B cell (primary cell): ENCODE measurements around the gene AMMECR1. TPM values are rescaled to one million over a fixed set of nuclear protein-coding genes. Genes with fewer than 3 reads are reported as not detected.

Experiments used
- ATAC-seq: fragments of 200-7000 bp; cut with Tn5 transposase; one replicate; pipeline ENCODE4 v1.10.0; 2021; ENCODE audit warnings: low read depth, mild to moderate bottlenecking, moderate number of reproducible peaks, moderate library complexity
- CTCF ChIA-PET: fragments of 350-600 bp; sonication (Branson Sonifier 250); formaldehyde crosslinking; loops from one replicate; lab custom pipeline; 2021; ENCODE audit warnings: antibody characterized with exemption, inconsistent platforms; lab: Charles Lee
- POLR2A ChIA-PET: fragments of 350-600 bp; sonication (Branson Sonifier 250); formaldehyde crosslinking; loops from one replicate; lab custom pipeline; 2021; ENCODE audit warnings: antibody characterized with exemption; lab: Charles Lee
- DNase-seq: peaks from one replicate; pipeline ENCODE4 v3.0.0; 2013
- H2AFZ ChIP-seq: 2 replicates; pipeline ENCODE4 v1.6.1; 2012; ENCODE audit warnings: mild to moderate bottlenecking, low read depth, low read length; ENCODE audit not compliant: insufficient read depth, poor library complexity, severe bottlenecking
- H3K27ac ChIP-seq, 2 donors: 1 replicate in 1 of 2; 2 replicates in 1 of 2; pipeline ENCODE4 v1.5.1; 2012 to 2013; ENCODE audit warnings: low read length in 2 of 2, mild to moderate bottlenecking in 2 of 2, moderate library complexity in 1 of 2
- H3K27me3 ChIP-seq, 4 experiments: fragments of 200-600 bp in 1 of 4; sonication (generic) in 1 of 4; replicated peaks in 1 of 4; 1 replicate in 2 of 4; 2 replicates in 2 of 4; pipeline versions ENCODE4 v1.6.1 to v1.7.0; 2013 to 2016; ENCODE audit warnings: low read length in 3 of 4, mild to moderate bottlenecking in 2 of 4, mixed read lengths in 1 of 4, moderate library complexity in 1 of 4; ENCODE audit not compliant: insufficient read depth in 4 of 4, control insufficient read depth in 3 of 4; ENCODE audit errors: control extremely low read depth in 1 of 4
- H3K36me3 ChIP-seq, 2 experiments: replicated peaks in 1 of 2; 1 replicate in 1 of 2; 2 replicates in 1 of 2; pipeline versions ENCODE4 v1.6.1 to v1.7.1; 2013; ENCODE audit warnings: low read length in 1 of 2; ENCODE audit not compliant: insufficient read depth in 2 of 2, control insufficient read depth in 1 of 2; ENCODE audit errors: control extremely low read depth in 1 of 2, extremely low read depth in 1 of 2
- H3K4me1 ChIP-seq, 2 donors: fragments of 200-600 bp in 1 of 2; sonication (generic) in 1 of 2; 1 replicate in 1 of 2; 2 replicates in 1 of 2; pipeline versions ENCODE4 v1.5.1 to v1.6.1; 2013 to 2017; ENCODE audit warnings: low read length in 2 of 2; ENCODE audit not compliant: control insufficient read depth in 2 of 2, insufficient read depth in 2 of 2
- H3K4me2 ChIP-seq: replicated peaks from 2 replicates; pipeline ENCODE3; 2012; ENCODE audit warnings: mild to moderate bottlenecking, low read depth, low read length; ENCODE audit not compliant: poor library complexity, severe bottlenecking
- H3K4me3 ChIP-seq, 5 experiments: fragments of 200-600 bp in 1 of 5; sonication (generic) in 1 of 5; 1 replicate in 3 of 5; 2 replicates in 2 of 5; pipeline versions ENCODE4 v1.5.1 to v1.7.0; 2011 to 2016; ENCODE audit warnings: low read length in 4 of 5, mild to moderate bottlenecking in 4 of 5, low read depth in 2 of 5, control low read depth in 1 of 5, moderate library complexity in 1 of 5; ENCODE audit not compliant: insufficient read depth in 1 of 5; ENCODE audit errors: control extremely low read depth in 1 of 5, extremely low read depth in 1 of 5
- H3K79me2 ChIP-seq: fragments of 200-600 bp; sonication (generic); one replicate; pipeline ENCODE4 v1.6.0; 2016; ENCODE audit warnings: low read length; ENCODE audit not compliant: control insufficient read depth, insufficient read depth
- H3K9ac ChIP-seq: fragments of 200-600 bp; sonication (generic); 2 replicates; pipeline ENCODE4 v1.6.1; 2017; ENCODE audit warnings: mild to moderate bottlenecking, low read length, moderate library complexity
- H3K9me3 ChIP-seq, 3 donors: one replicate each; pipeline versions ENCODE4 v1.6.1 to v1.7.1; 2013; ENCODE audit warnings: low read length in 2 of 3; ENCODE audit not compliant: control insufficient read depth in 2 of 3, insufficient read depth in 1 of 3; ENCODE audit errors: control extremely low read depth in 1 of 3
- H4K20me1 ChIP-seq: 2 replicates; pipeline ENCODE4 v1.6.0; 2012; ENCODE audit warnings: mild to moderate bottlenecking, low read length; ENCODE audit not compliant: insufficient read depth, control insufficient read depth, poor library complexity, severe bottlenecking
- H3K27ac Mint-ChIP-seq: one replicate; pipeline ENCODE4 v1.8.0; 2021; ENCODE audit warnings: mixed read lengths
- H3K27me3 Mint-ChIP-seq: one replicate; pipeline ENCODE4 v1.8.0; 2021; ENCODE audit warnings: mixed read lengths
- H3K4me1 Mint-ChIP-seq: one replicate; pipeline ENCODE4 v1.8.0; 2021; ENCODE audit warnings: mixed read lengths
- H3K4me3 Mint-ChIP-seq: one replicate; pipeline ENCODE4 v1.8.0; 2021; ENCODE audit warnings: mixed read lengths
- H3K9me3 Mint-ChIP-seq: one replicate; pipeline ENCODE4 v1.8.0; 2022; ENCODE audit warnings: mixed read lengths; ENCODE audit not compliant: insufficient read depth
- EZH2 ChIP-seq: IDR thresholded peaks from 2 replicates; pipeline ENCODE4 v1.6.1; 2012; ENCODE audit warnings: borderline replicate concordance, low read depth, mild to moderate bottlenecking, moderate library complexity, low read length; ENCODE audit not compliant: insufficient read depth, poor library complexity, severe bottlenecking
- WGBS: methylation state at CpG from one replicate; pipeline ENCODE4 v1.1.5; 2013; ENCODE audit warnings: missing lambda C conversion rate; ENCODE audit not compliant: insufficient coverage; 5-methylcytosine and 5-hydroxymethylcytosine counted together
- intact Hi-C: fragments of 100-400 bp; cut with micrococcal nuclease; formaldehyde crosslinking; loops from one replicate; pipeline ENCODE4 v1.10.0; 2022
- polyA plus RNA-seq: library from polyadenylated mRNA; depleted of rRNA; stranded (reverse); fragments of >200 nt; gene quantifications from 2 replicates; pipeline ENCODE4 v1.2.3, GENCODE V29; 2012
- total RNA-seq, 2 donors: library from RNA; stranded (reverse); fragments of 120-200 nt in 1 of 2; gene quantifications; 1 replicate in 1 of 2; 2 replicates in 1 of 2; pipeline versions ENCODE4 v1.2.3 to v1.2.4, GENCODE V29; 2013 to 2022
- TF ChIP-seq, protein P1 (sequence below): fragments of 200-600 bp; IDR thresholded peaks from one replicate; pipeline ENCODE4 v1.8.0; 2022; ENCODE audit warnings: antibody characterized with exemption, mild to moderate bottlenecking

Gene AMMECR1
- total and polyA plus RNA-seq, 2 donors (not counting 1 experiment from before 2014, with no cell fraction given) = 5.7 to 12.7 TPM

DNA sequence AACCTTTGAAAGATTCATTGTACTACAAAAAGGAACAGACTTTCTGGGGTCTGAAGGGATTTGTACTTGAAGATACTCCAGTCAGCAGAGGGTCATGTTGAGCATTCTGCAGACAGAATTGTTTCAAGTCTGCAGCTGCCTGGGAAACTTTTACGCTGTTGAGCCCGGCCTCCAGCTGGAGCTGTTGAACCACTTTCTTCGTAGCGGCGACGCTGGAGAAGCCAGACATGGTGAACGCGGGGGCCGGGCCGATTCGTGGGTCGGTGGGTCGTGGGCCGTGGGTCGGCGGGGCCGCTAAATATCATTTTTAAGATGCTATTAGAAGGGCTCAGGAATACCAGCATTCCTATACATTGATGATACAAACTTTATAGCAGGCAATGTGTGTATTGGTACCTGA, 28.8 kb upstream of the AMMECR1 start:
- Mint-ChIP-seq H3K27me3 (no peaks in the 10 kb centered on the region), H3K4me1 (no peaks in the 10 kb centered on the region), H3K4me3 (no peak overlapping the region), H3K9me3 (no peaks in the 10 kb centered on the region), H3K27ac (no peak overlapping the region)
- H2AFZ ChIP-seq = no peak overlapping the region
- DNase-seq = no peak
- ChIA-PET POLR2A (no interaction called here), CTCF (no interaction called here)
- WGBS = 86% methylated on average over 3 of the region's 17 CpGs
- TF ChIP-seq, protein P1, sequence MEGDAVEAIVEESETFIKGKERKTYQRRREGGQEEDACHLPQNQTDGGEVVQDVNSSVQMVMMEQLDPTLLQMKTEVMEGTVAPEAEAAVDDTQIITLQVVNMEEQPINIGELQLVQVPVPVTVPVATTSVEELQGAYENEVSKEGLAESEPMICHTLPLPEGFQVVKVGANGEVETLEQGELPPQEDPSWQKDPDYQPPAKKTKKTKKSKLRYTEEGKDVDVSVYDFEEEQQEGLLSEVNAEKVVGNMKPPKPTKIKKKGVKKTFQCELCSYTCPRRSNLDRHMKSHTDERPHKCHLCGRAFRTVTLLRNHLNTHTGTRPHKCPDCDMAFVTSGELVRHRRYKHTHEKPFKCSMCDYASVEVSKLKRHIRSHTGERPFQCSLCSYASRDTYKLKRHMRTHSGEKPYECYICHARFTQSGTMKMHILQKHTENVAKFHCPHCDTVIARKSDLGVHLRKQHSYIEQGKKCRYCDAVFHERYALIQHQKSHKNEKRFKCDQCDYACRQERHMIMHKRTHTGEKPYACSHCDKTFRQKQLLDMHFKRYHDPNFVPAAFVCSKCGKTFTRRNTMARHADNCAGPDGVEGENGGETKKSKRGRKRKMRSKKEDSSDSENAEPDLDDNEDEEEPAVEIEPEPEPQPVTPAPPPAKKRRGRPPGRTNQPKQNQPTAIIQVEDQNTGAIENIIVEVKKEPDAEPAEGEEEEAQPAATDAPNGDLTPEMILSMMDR = no peak
- no peak for TF ChIP-seq EZH2
- H3K36me3 ChIP-seq = no peaks in the 10 kb centered on the region
- no peak overlapping the region for H3K27ac ChIP-seq
- no peaks in the 10 kb centered on the region for H3K27me3 ChIP-seq
- H3K4me2 ChIP-seq = no peak overlapping the region
- no peaks in the 10 kb centered on the region for H3K9me3 ChIP-seq
- H3K9ac ChIP-seq = no peak overlapping the region
- H3K4me3 ChIP-seq = no peak overlapping the region
- ATAC-seq = no peak
- no peaks in the 10 kb centered on the region for H3K4me1 ChIP-seq
- no peaks in the 10 kb centered on the region for H3K79me2 ChIP-seq
- no peaks in the 10 kb centered on the region for H4K20me1 ChIP-seq
- intact Hi-C loops = no loop called here

DNA sequence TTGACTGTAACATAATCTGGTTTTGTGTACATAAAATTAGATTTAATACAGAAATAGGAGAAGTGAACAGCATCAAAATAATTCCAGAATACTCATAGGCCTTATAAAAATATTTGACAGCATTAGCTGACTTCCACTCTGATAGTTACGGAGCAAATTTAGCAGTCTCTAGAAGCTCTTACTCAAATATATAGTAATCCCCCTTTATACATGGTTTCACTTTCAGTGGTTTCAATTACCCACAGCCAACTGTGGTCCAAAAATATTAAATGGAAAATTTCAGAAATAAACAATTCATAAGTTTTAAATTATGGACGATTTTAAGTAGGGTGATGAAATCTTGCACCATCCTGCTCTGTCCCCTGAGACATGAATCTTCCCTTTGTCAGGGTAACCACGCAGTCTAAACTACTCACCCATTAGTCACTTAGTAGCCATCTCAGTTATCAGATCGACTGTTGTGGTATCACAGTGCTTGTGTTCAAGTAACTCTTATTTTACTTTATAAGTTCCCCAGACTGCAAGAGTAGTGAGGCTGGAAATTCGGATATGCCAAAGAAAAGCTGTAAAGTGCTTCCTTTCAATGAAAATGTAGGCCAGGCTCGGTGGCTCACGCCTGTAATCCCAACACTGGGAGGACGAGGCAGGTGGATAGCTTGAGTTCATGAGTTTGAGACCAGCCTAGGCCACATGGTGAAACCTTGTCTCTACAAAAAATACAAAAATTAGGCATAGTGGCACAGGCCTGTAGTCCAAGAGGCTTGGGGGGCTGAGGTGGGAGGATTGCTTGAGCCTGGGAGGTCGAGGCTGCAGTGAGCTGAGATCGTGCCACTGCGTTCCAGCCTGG, 23.5 kb upstream of the AMMECR1 start:
- WGBS = 93% methylated on average over 3 of the region's 11 CpGs
- Mint-ChIP-seq H3K9me3 (no peaks in the 10 kb centered on the region), H3K27me3 (no peaks in the 10 kb centered on the region), H3K4me1 (peaks cover 4% of the 10 kb centered on the region), H3K27ac (no peak overlapping the region), H3K4me3 (no peak overlapping the region)
- intact Hi-C loops = no loop called here
- ChIA-PET CTCF (no interaction called here), POLR2A (no interaction called here)
- Histone ChIP-seq H3K79me2 (no peaks in the 10 kb centered on the region), H2AFZ (no peak overlapping the region), H3K27me3 (no peaks in the 10 kb centered on the region), H4K20me1 (no peaks in the 10 kb centered on the region), H3K9ac (no peak overlapping the region), H3K9me3 (no peaks in the 10 kb centered on the region), H3K4me3 (no peak overlapping the region), H3K36me3 (no peaks in the 10 kb centered on the region), H3K27ac (no peak overlapping the region), H3K4me1 (no peaks in the 10 kb centered on the region), H3K4me2 (no peak overlapping the region)
- ATAC-seq (no peak), DNase-seq (no peak)
- TF ChIP-seq, protein P1 = no peak
- TF ChIP-seq EZH2 = no peak
